GM18909 (cell line): Measurements from ENCODE around the gene HHLA2.
A peak's percentile ranks its signal among the peaks of the same experiment; 100 is the strongest.
"Not testable (repeated sequence)": the region's sequence is repeated elsewhere in the genome, so short reads cannot be mapped to it uniquely, and the experiment has no call there.

Source experiments
- ATAC-seq: cut with Tn5 transposase; IDR thresholded peaks from one replicate; pipeline ENCODE4 v1.9.1; 2021; ENCODE audit warnings: mild to moderate bottlenecking; ENCODE audit not compliant: unreplicated experiment, poor library complexity

HHLA2 gene, protein sequence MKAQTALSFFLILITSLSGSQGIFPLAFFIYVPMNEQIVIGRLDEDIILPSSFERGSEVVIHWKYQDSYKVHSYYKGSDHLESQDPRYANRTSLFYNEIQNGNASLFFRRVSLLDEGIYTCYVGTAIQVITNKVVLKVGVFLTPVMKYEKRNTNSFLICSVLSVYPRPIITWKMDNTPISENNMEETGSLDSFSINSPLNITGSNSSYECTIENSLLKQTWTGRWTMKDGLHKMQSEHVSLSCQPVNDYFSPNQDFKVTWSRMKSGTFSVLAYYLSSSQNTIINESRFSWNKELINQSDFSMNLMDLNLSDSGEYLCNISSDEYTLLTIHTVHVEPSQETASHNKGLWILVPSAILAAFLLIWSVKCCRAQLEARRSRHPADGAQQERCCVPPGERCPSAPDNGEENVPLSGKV

GRCh38 chr3:108296239-108296638 lies at the start of gene HHLA2:
Gene HHLA2, plus strand, starts transcription at chr3:108296548. Its CDS starts 55,266 bp downstream, at chr3:108351814.
- ATAC-seq = peak; percentile 36

DNA sequence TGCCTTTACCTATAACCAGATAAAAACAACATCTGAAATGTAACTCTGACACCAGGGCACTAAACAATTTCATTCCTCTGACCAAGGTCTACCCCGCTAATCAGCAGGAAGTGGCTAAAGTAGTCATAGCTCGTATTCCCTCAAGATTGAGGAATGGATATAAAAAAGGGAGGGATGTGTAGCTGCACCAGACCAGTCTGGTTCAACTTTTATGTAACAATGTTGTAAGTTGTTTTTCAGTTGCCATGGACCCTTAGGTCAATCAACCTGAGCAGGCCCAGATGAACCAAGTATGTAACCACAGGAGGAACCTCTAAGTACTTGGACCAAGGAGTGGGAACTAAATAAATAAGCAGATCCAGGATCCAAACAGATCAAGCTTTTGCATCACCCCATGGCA lies 45.7 kb upstream of the HHLA2 start:
- ATAC-seq = no peak

GRCh38 chr3:108251265-108251664 lies 45.1 kb upstream of the HHLA2 start:
- ATAC-seq = no peak

DNA sequence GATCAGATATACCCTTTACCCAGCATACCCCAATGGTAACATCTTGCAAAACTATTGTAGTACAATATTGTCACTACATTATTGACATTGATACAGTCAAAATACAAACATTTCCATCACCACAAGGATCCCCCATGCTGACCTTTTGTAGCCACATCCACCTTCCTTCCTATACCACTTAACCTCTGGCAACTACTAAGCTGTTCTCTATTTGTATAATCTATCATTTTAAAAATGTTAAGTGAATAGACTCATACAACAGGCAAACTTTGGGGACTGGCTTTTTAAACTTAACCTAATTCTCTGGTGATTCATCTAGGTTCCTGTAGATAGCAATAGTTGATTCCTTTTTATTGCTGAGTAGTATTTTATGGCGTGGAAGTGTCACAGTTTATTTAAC lies 44.5 kb upstream of the HHLA2 start:
- ATAC-seq = no peak

DNA sequence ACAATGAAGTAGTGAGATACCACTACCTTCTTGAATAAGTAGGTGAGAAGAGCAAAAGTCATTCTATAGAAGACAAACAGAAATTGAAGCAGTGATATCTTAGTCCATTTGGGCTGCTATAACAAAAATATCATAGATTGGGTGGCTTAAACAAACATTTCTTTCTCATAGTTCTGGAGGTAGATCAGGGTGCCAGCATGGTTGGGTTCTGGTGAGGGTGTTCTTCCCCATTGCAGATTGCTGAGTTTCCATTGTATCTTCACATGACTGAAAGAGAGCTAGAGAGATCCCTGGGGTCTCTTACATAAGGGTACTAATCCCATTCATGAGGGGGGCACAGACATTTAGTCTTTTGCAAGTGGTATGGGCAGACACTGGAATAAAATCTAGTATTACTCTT lies 41.2 kb upstream of the HHLA2 start:
- no peak for ATAC-seq

DNA sequence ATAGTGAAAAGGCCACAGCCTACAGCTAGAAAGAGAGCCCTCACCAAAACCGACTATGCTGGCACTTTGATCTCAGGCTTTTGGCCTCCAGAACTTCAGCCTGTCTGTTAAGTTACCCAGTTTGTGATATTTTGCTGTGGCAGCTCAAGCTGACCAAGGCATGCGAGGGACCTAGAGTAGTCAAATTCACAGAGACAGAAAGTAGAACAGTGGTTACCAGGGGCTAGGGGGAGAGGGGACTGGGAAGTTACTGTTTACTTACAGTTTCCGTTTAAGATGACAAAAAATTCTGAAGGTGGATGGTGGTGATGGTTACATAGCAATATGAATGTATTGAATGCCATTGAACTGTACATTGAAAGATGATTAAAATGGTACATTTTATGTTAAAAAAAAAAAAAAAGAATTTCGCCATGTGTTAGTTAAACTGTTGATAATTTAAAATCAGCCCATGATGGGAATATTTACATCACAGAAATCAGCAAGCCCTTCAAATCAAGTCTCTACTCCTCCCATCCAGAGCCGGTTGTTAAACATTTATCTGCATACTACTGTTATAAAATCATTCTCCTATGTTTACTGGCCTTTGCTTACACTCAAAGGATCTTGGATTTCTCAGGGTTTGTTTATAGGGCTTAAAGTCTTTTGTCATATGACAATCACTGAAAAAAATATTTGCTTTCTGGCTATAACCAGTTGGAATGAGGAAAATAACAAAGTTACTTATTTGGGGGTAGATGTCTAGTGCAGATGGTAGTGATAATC lies 31.6 kb upstream of the HHLA2 start:
- ATAC-seq = peak; percentile 89

DNA sequence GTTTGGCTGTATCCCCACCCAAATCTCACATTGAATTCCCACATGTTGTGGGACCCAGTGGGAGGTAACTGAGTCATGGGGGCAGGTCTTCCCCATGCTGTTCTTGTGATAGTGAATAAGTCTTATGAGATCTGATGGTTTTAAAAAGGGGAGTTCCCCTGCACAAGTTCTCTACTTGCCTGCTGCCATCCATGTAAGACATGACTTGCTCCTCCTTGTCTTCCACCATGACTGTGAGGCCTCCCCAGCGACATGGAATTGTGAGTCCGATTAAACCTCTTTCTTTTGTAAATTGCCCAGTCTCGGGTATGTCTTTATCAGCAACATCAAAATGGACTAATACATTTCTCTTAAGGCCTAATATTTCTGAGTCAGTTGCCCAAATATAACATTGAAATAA lies 28.1 kb upstream of the HHLA2 start:
- not testable (repeated sequence) for ATAC-seq

GRCh38 chr3:108271626-108272025 lies 24.7 kb upstream of the HHLA2 start:
- no peak for ATAC-seq

DNA sequence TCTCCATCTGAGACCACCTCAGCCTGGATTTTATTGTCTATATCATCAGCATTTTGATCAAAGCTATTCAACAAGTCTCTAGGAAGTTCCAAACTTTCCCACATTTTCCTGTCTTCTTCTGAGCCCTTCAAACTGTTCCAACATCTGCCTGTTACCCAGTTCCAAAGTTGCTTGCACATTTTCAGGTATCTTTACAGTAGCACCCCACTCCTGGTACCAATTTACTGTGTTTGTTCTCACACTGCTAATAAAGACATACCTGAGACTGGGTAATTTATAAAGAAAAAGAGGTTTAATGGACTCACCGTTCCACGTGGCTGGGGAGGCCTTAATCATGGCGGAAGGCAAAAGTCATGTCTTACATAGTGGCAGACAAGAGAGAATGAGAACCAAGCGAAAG lies 17.3 kb upstream of the HHLA2 start:
- not testable (repeated sequence) for ATAC-seq

DNA sequence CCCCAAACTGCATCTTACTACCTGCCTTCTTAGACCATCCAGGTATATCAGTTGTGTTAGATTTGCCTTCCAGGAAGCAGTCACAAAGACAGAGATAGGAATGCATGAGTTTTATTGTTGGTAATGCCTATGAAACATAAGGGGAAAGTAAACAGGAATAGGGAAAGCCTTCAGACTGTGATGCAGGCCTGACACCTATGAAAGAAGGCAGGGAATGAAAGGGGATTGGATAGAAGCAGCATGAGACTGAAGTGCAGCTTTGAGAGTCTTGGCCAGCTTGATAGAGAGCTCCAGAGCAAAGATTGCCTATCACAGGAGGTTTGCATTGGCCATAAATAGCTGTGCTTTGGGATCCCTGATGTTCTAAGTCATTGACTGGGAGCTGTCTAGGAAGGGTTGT lies 15.9 kb upstream of the HHLA2 start:
- ATAC-seq = no peak

DNA sequence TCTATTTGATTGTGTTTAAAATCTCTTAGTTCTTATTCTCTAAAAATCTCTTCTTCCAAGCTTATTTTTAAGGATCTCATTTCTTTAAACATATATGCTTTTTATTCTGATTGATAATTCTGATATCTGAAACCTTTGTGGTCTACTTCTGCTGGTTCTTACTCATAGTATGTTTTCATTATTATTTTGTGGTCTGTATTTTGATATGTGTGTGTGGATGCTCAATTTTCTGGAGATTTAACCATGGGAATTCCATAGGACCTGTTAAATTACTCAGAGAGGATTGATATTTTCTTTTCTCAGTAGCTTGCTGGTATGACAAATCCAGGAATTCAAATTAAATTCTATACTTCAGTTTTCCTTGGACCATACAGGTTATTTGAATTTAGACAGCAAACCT lies 14.7 kb upstream of the HHLA2 start:
- peak; percentile 54 for ATAC-seq

GRCh38 chr3:108283006-108283405 lies 13.3 kb upstream of the HHLA2 start:
- ATAC-seq = no peak

- no peak for ATAC-seq
Measured at GRCh38 chr3:108283989-108284388, 12.4 kb upstream of the HHLA2 start.

GRCh38 chr3:108285176-108285575 lies 11.2 kb upstream of the HHLA2 start:
- ATAC-seq = no peak

GRCh38 chr3:108287146-108287545 lies 9.2 kb upstream of the HHLA2 start:
- peak; percentile 54 for ATAC-seq

DNA sequence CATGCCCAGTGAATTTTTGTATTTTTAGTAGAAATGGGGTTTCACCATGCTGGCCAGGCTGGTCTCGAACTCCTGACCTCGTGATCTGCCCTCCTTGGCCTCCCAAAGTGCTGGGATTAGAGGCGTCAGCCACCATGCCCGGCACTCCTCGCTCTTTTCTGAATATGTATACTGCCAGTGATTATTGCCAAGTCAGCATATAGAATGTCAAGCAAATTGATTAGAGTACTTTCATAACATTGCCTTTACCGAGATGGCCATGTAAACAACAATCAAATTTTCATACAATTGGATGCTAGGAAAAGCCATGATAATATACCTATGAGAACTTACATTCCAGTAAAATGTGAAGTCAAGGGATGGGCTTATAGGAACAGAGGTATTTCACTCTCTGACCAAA lies 8.2 kb upstream of the HHLA2 start:
- not testable (repeated sequence) for ATAC-seq

GRCh38 chr3:108289159-108289558 lies 7.2 kb upstream of the HHLA2 start:
- no peak for ATAC-seq

- no peak for ATAC-seq
Measured at GRCh38 chr3:108292450-108292849, 3.9 kb upstream of the HHLA2 start.

- ATAC-seq = peak; percentile 82
Measured at GRCh38 chr3:108292905-108293328, 3.4 kb upstream of the HHLA2 start.

DNA sequence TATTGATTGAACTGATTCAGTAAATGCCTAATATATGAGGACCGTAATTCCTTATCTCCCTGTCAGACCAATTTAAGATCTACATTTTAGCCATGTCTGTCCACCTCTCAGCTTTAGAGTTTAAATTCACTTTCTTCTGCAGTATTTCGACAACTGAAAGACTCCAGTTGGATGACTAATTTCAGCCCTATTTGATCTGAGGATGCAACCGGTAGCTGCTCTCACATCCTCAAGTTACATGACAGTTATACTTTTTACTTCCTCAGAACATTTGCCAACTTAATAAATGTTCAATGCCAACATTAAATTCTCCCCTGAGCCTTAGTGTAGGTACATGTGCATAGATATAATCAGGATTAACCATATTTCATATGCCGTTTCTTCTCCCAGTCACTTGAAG lies 2.5 kb upstream of the HHLA2 start:
- peak; percentile 80 for ATAC-seq

DNA sequence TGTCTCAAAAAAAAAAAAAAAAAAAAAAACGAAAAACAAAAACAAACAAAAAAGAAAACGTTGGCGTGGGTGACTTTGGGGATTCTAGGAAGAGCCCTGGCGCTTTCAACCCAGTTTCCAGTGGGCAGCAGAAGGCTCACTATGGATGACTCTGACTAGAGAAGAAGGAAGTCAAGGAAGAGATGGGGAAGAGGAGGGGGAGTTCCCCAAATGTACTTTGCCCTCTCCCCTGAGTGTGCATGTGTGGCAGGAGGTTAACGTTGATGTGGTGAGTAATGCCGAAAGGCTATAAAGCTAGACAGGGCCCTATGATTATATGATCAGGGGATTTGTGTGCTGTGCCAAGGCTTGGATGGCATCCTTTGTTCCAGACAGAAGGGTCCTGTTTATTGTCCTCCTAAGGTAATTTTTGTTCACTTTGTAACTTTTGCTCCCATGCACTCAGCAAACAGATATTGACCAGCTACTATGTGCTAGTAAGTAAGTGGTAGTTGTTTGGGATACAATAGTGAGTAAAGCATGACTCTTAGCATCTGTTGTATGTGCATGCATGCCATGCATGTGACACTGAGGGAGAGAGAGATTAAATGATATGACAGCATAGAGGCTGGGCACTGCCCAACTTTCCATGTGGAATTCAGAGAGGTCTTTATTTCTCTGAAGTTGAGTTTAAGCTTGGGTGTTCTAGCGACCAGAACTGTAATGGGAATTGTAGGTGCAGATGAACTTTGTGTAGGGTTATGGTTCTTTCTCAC lies 750 bp upstream of the HHLA2 start:
- no peak for ATAC-seq
